ENCODE data around the gene MEGF11. TPM values are rescaled to one million over a fixed set of nuclear protein-coding genes. Genes with fewer than 3 reads are reported as not detected.

MEGF11 gene
- total RNA-seq, 2 experiments from 2014 or later = 0.05 TPM; not detected in 1

DNA sequence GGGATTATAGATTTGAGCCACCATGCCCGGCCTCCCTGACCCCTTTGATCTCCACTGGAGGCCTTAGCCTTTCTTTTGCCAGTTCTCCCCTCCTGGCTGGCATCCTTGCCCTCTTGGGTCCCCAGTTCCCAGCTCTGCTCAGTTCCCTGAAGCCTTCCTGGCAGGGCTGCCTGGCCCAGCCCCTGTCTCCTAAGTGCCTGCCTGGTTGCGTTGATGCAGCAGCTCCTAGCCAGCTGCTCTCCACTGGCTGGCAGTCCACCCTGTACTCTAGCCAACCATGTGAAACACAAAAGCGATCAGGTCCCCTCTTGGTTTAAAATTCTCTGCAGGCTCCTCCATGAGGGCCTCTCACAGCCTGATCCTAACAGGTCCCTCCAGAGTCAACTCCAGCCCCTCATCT, 199.6 kb downstream of the MEGF11 start:
- H3K9me3 Mint-ChIP-seq = no peaks in the 10 kb centered on the region
- H3K27ac Mint-ChIP-seq = no peak overlapping the region
- no peak for DNase-seq
- no peaks in the 10 kb centered on the region for H3K4me1 Mint-ChIP-seq (ENCODE audit: low read depth)
- no peaks in the 10 kb centered on the region for H3K36me3 Mint-ChIP-seq (ENCODE audit: low read depth)
- CTCF ChIA-PET = no interaction called here
- intact Hi-C loops (cut with micrococcal nuclease) = no loop called here
- no peaks in the 10 kb centered on the region for H3K27me3 Mint-ChIP-seq (ENCODE audit: low read depth)
- no peak overlapping the region for H3K4me3 Mint-ChIP-seq

DNA sequence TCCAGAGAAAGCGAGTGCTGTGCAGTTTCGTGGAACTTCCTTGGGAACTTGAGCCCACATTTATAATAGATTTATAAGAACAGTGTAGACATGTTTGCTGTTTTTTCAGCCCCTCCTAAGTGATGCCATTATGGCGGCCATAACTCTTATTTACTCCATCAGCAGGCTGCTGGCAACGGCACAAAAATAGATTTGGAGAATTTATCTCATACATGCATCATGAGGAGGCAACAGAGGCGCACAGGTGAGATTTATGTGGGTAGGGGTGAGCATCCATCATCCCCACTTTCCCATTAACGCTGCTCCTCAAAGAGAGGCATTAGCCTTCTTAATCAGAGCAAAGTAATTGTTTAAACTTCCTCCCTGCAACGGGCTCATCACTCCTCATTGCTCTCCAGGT, 201.7 kb downstream of the MEGF11 start:
- H3K27ac Mint-ChIP-seq = no peak overlapping the region
- H3K9me3 Mint-ChIP-seq = no peaks in the 10 kb centered on the region
- no peak overlapping the region for H3K4me3 Mint-ChIP-seq
- H3K36me3 Mint-ChIP-seq (ENCODE audit: low read depth) = no peaks in the 10 kb centered on the region
- no peak for DNase-seq
- H3K4me1 Mint-ChIP-seq (ENCODE audit: low read depth) = no peaks in the 10 kb centered on the region
- CTCF ChIA-PET = no interaction called here
- intact Hi-C loops (cut with micrococcal nuclease) = no loop called here
- no peaks in the 10 kb centered on the region for H3K27me3 Mint-ChIP-seq (ENCODE audit: low read depth)

DNA sequence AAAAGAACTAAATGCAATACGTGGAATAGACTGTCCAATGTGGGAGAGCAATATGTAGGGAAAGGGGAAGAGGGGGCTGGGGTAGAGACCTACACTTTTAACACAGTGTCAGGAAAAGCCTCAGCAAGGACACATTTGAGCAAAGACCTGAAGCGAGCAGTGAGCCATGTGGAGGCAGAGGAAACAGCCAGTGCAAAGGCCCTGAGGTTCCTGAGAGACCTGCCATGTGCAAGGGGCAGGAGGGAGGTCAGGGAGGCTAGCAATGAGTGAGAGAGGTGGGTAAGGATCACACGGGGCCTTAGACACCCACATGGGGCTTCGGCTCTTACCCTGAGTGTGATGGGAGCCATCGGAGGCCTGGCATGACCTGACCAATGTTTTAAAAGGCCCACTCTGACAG, 203.3 kb downstream of the MEGF11 start:
- no peaks in the 10 kb centered on the region for H3K36me3 Mint-ChIP-seq (ENCODE audit: low read depth)
- intact Hi-C loops (cut with micrococcal nuclease) = no loop called here
- DNase-seq = no peak
- no peaks in the 10 kb centered on the region for H3K27me3 Mint-ChIP-seq (ENCODE audit: low read depth)
- H3K9me3 Mint-ChIP-seq = no peaks in the 10 kb centered on the region
- H3K4me1 Mint-ChIP-seq (ENCODE audit: low read depth) = no peaks in the 10 kb centered on the region
- CTCF ChIA-PET = interaction anchor here (0.6 kb wide), 1 partner anchor 70 kb away, joined by 4 read pairs; no protein-coding TSS in a partner anchor
- no peak overlapping the region for H3K4me3 Mint-ChIP-seq
- H3K27ac Mint-ChIP-seq = no peak overlapping the region

DNA sequence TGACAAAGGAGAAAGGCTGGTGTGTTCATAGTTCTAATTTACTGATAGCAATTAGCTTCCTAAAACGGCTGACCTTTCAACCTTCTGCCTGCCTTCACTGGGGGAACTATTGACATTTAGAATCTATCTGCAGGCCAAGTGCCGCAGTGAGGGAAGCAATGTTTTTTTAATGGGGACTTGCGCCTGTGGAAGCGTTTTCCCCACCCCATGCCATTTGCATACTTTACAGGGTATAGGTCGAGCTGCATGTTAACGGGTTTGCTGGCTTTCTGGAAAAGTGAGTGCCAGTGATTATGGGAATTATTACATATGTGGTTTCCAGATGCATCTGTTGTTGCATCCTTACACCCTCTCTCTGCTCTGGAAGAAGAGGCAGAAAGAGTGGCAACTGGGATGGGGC, 204.2 kb downstream of the MEGF11 start:
- CTCF ChIA-PET = interaction anchor here (0.6 kb wide), 1 partner anchor 69 kb away, joined by 4 read pairs; no protein-coding TSS in a partner anchor
- DNase-seq = no peak
- intact Hi-C loops (cut with micrococcal nuclease) = no loop called here
- no peaks in the 10 kb centered on the region for H3K4me1 Mint-ChIP-seq (ENCODE audit: low read depth)
- no peaks in the 10 kb centered on the region for H3K36me3 Mint-ChIP-seq (ENCODE audit: low read depth)
- H3K9me3 Mint-ChIP-seq = no peaks in the 10 kb centered on the region
- H3K27ac Mint-ChIP-seq = no peak overlapping the region
- no peak overlapping the region for H3K4me3 Mint-ChIP-seq
- no peaks in the 10 kb centered on the region for H3K27me3 Mint-ChIP-seq (ENCODE audit: low read depth)

DNA sequence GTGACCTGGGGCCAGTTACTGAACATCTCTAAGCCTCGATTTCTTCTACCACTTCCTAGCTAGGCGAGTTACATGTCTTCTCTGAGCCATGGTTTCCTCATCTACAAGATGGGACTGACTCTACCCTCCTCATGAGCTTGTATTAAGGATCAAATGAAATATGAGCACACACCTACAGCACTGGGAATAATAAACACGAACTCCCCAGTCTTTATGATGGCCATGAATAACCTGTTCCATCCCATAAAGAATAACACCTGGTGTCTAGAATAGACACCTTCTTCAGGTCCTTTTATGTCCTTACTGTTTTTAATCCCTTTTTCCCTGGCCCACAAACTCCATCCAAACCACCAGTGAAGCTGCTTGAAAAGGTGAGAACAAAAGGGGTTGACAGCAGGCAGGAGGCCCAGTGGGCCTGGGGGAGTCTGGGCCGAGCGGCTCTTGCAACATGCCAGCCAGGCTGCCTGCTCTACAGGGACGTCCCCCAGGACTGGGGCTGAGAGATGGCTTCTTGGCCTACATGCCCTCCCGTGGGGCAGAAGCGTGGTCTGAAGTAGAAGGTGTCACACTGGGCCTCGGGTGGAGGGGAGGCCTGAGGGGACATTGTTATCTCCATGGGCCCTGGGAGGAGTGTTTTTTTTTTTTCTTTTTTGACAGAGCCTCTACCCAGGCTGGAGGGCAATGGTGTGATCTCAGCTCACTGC, 206.1 kb downstream of the MEGF11 start:
- CTCF ChIA-PET = interaction anchor here (0.5 kb wide), 1 partner anchor 463 kb away, joined by 3 read pairs; no protein-coding TSS in a partner anchor
- H3K27ac Mint-ChIP-seq = no peak overlapping the region
- H3K4me3 Mint-ChIP-seq = no peak overlapping the region
- DNase-seq = no peak
- no peaks in the 10 kb centered on the region for H3K27me3 Mint-ChIP-seq (ENCODE audit: low read depth)
- H3K4me1 Mint-ChIP-seq (ENCODE audit: low read depth) = no peaks in the 10 kb centered on the region
- no peaks in the 10 kb centered on the region for H3K9me3 Mint-ChIP-seq
- H3K36me3 Mint-ChIP-seq (ENCODE audit: low read depth) = no peaks in the 10 kb centered on the region
- intact Hi-C loops (cut with micrococcal nuclease) = no loop called here

DNA sequence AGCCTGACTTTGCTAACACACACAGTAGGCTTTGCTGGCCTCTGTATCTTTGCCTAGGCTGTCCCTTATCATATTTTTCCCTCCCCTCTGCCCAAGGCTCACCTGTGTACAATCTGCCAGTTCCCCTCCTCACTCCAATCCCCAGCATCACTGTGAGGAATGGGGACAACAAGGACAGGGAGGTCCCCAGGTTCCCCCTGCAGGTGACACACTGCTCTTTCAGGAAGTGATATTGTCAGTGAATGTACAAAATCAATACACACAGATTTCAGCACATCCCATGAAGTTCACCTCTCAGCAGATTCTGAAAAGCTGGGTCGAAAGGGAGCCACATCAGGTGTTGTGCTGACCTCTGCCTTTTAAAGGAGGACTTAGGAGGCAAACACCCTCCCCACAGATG, 206.8 kb downstream of the MEGF11 start:
- Mint-ChIP-seq H3K27ac (no peak overlapping the region), H3K4me3 (no peak overlapping the region), H3K36me3 (ENCODE audit: low read depth) (no peaks in the 10 kb centered on the region), H3K9me3 (no peaks in the 10 kb centered on the region), H3K4me1 (ENCODE audit: low read depth) (no peaks in the 10 kb centered on the region), H3K27me3 (ENCODE audit: low read depth) (no peaks in the 10 kb centered on the region)
- CTCF ChIA-PET = no interaction called here
- intact Hi-C loops (cut with micrococcal nuclease) = no loop called here
- DNase-seq = no peak

DNA sequence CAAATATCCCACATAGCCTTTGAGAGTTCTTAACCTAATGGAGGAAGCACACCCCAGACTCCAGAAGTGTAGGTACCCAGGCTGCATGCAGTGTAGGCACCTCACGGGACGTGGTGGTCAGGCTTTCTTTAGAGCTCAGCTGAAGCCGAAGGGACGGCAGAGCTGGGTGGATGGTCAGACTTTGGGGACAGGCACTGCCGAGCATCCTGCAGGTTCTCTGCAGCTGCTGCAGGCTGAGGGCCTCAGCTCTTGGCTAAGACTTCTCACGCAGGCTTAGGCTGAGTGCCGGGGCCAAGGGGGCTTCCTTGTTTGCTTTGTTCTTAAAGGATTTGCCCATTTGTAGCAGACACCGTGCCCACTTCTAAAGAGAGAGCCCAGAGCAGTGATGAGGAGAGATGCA, 207.2 kb downstream of the MEGF11 start:
- Mint-ChIP-seq H3K4me3 (no peak overlapping the region), H3K27me3 (ENCODE audit: low read depth) (no peaks in the 10 kb centered on the region), H3K4me1 (ENCODE audit: low read depth) (no peaks in the 10 kb centered on the region), H3K27ac (no peak overlapping the region), H3K36me3 (ENCODE audit: low read depth) (no peaks in the 10 kb centered on the region), H3K9me3 (no peaks in the 10 kb centered on the region)
- intact Hi-C loops (cut with micrococcal nuclease) = no loop called here
- DNase-seq = no peak
- CTCF ChIA-PET = no interaction called here

DNA sequence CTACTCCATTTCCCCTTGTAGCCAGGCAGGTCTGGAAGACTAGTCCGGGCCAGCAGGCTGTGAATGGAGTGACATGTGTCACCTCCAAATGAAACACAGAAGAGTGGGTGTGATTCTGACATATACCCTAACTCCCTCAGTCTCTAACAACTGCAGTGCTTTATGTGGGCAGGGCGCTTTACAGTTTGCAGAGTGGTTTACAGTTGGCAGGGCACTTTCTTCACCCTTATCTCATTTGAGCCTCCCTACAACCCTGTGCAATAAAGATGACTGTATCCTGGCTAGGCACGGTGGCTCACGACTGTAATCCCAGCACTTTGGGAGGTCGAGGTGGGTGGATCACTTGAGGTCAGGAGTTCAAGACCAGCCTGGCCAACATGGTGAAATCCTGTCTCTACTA, 208.0 kb downstream of the MEGF11 start:
- Mint-ChIP-seq H3K4me3 (no peak overlapping the region), H3K27me3 (ENCODE audit: low read depth) (no peaks in the 10 kb centered on the region), H3K4me1 (ENCODE audit: low read depth) (no peaks in the 10 kb centered on the region), H3K36me3 (ENCODE audit: low read depth) (no peaks in the 10 kb centered on the region), H3K27ac (no peak overlapping the region), H3K9me3 (no peaks in the 10 kb centered on the region)
- DNase-seq = no peak
- intact Hi-C loops (cut with micrococcal nuclease) = no loop called here
- CTCF ChIA-PET = no interaction called here

DNA sequence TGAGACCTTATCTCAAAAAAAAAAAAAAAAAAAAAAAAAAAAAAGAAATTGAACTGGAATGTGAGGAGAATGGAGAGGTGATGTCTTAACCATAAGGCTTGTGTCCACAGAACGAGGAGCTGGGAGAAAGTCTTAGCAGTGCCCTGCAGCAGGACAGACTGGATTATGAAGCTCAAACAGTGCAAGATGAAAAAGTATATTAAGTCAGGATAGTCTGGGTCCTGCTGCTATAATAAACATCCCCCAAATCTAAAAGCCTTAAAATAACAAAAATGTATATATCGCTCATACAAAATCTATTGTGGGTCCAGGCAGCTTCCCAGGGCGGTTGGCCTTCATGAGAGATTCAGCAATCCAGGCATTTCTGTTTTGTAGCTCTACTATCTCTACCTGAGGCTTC, 208.7 kb downstream of the MEGF11 start:
- intact Hi-C loops (cut with micrococcal nuclease) = no loop called here
- no peak for DNase-seq
- no peaks in the 10 kb centered on the region for H3K36me3 Mint-ChIP-seq (ENCODE audit: low read depth)
- H3K9me3 Mint-ChIP-seq = no peaks in the 10 kb centered on the region
- no peaks in the 10 kb centered on the region for H3K4me1 Mint-ChIP-seq (ENCODE audit: low read depth)
- no peak overlapping the region for H3K4me3 Mint-ChIP-seq
- peaks cover 2% of the 10 kb centered on the region for H3K27me3 Mint-ChIP-seq (ENCODE audit: low read depth)
- CTCF ChIA-PET = no interaction called here
- no peak overlapping the region for H3K27ac Mint-ChIP-seq

DNA sequence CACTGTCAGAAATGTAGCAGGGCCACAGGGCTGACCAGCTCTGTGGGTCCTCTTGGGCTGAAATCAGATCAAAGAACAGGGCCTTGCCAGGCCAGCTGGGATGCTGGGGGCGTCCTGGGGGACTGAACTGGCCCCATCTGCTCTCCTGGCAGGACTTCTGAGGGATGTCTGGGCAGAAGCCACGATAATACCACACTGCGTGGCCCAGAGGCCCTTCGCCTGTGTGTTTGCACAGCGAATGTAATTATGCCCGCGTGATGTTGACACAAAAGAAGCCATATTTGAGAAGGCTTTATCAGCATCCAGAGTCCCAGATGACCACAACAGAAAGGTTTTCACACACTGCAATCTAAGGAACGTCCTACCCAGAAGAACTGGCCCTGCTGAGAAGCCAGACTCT, 210.3 kb downstream of the MEGF11 start:
- intact Hi-C loops (cut with micrococcal nuclease) = no loop called here
- H3K27me3 Mint-ChIP-seq (ENCODE audit: low read depth) = peaks cover 9% of the 10 kb centered on the region
- no peak overlapping the region for H3K27ac Mint-ChIP-seq
- H3K9me3 Mint-ChIP-seq = no peaks in the 10 kb centered on the region
- no peak overlapping the region for H3K4me3 Mint-ChIP-seq
- no peaks in the 10 kb centered on the region for H3K4me1 Mint-ChIP-seq (ENCODE audit: low read depth)
- CTCF ChIA-PET = no interaction called here
- no peak for DNase-seq
- H3K36me3 Mint-ChIP-seq (ENCODE audit: low read depth) = no peaks in the 10 kb centered on the region

DNA sequence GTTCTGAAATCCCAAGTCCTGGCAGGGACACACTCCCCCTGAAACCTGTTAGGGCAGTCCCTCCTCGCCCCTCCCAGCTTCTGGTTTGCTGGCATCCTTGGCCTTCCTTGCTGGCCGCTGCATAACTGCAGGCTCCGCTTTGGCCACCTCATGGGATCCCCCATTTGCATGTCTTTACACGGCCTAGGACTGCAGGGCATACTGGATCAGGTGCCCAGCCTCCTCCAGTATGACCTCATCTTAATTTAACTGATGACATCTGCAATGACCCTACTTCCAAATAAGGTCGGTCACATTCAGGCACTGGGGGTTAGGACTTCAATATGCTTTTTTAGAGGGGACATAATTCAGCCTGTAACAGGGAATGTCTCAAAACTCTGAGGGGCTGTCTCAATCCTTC, 210.9 kb downstream of the MEGF11 start:
- intact Hi-C loops (cut with micrococcal nuclease) = no loop called here
- H3K9me3 Mint-ChIP-seq = no peaks in the 10 kb centered on the region
- H3K4me3 Mint-ChIP-seq = no peak overlapping the region
- H3K4me1 Mint-ChIP-seq (ENCODE audit: low read depth) = no peaks in the 10 kb centered on the region
- DNase-seq = no peak
- peaks cover 13% of the 10 kb centered on the region for H3K27me3 Mint-ChIP-seq (ENCODE audit: low read depth)
- CTCF ChIA-PET = interaction anchor here (0.9 kb wide), 1 partner anchor 19 kb away, joined by 3 read pairs; no protein-coding TSS in a partner anchor
- H3K36me3 Mint-ChIP-seq (ENCODE audit: low read depth) = no peaks in the 10 kb centered on the region
- no peak overlapping the region for H3K27ac Mint-ChIP-seq

DNA sequence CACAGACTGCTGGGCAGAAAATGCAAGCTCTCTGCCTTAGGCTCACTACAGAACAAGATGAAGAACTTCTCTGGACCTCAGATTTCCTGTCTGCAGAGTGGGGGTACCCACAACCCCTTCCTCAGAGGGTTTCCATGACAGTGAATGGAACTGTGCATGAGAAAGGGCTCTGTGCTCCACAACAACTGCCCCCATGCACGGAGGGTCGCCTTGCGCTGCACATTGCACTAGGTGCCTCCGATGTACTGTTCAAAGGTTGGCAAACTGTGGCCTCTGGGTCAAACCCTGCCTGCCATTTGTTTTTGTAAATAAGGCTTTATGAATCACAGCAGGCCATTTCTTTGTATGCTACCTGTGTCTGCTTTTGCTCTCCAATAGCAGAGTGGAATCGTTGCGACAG, 212.3 kb downstream of the MEGF11 start:
- no peak for DNase-seq
- Mint-ChIP-seq H3K27ac (no peak overlapping the region), H3K36me3 (ENCODE audit: low read depth) (no peaks in the 10 kb centered on the region), H3K4me3 (no peak overlapping the region), H3K27me3 (ENCODE audit: low read depth) (peaks cover 15% of the 10 kb centered on the region), H3K4me1 (ENCODE audit: low read depth) (no peaks in the 10 kb centered on the region), H3K9me3 (no peaks in the 10 kb centered on the region)
- intact Hi-C loops (cut with micrococcal nuclease) = no loop called here
- CTCF ChIA-PET = no interaction called here

DNA sequence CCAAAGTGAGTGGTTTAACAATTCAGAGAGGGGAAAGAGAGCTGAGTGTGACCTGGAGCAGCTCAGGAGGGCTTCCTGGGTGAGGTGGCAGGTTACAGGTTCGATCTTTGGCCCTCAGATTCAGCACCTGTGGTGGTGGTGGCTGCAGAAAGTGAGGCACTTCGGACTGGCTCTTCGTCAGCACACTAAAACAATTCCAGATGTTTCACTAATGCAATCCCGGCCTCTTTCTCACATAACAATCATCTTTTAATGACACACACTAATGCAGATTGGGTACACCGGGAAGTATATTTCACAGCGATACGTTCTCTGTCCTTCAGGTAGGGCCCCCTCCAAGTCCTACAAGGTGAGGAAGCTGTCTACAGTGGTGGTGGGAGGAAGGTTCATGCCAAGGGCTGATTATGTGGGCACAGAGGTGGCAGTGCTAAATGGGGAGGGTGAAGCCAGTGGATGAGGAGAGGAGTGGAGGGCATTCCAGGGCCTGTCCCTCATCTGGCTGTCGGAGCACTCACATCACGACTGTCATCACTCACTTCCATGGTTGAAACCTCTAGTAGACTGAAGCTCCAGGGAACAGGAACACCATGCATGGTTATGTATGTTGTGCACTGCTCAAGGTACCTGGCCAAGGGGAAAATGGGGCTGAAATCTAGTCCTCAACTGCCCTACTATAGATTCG, 213.2 kb downstream of the MEGF11 start:
- CTCF ChIA-PET = no interaction called here
- H3K27me3 Mint-ChIP-seq (ENCODE audit: low read depth) = peaks cover 15% of the 10 kb centered on the region
- H3K4me3 Mint-ChIP-seq = no peak overlapping the region
- H3K4me1 Mint-ChIP-seq (ENCODE audit: low read depth) = no peaks in the 10 kb centered on the region
- no peaks in the 10 kb centered on the region for H3K36me3 Mint-ChIP-seq (ENCODE audit: low read depth)
- H3K9me3 Mint-ChIP-seq = no peaks in the 10 kb centered on the region
- intact Hi-C loops (cut with micrococcal nuclease) = no loop called here
- H3K27ac Mint-ChIP-seq = no peak overlapping the region
- DNase-seq = no peak
